GM18526 (cell line): ENCODE measurements around the gene AVEN.

Experiments used
- POLR2A ChIP-seq: IDR thresholded peaks from 3 replicates; pipeline ENCODE4 v1.6.1; 2011; ENCODE audit not compliant: insufficient read length; ENCODE audit errors: extremely low read depth

The AVEN gene

GRCh38 chr15:34047893-34048775 is 9.1 kb upstream of the AVEN start:
- TF ChIP-seq POLR2A = no peak

- no peak for TF ChIP-seq POLR2A
These were observed 7.6 kb upstream of the AVEN start for GRCh38 chr15:34046471-34047145.

GRCh38 chr15:34043813-34044212 is 4.8 kb upstream of the AVEN start:
- TF ChIP-seq POLR2A = no peak

- no peak for TF ChIP-seq POLR2A
These were observed 4.4 kb upstream of the AVEN start for GRCh38 chr15:34043391-34043790.

- no peak for TF ChIP-seq POLR2A
These were observed 748 bp upstream of the AVEN start for GRCh38 chr15:34039790-34040113.

- peak; percentile 82 for TF ChIP-seq POLR2A
These were observed 757 bp downstream of the AVEN start for GRCh38 chr15:34038023-34038870.

GRCh38 chr15:34031987-34032760 is 6.8 kb downstream of the AVEN start:
- no peak for TF ChIP-seq POLR2A

GRCh38 chr15:34027606-34028005 is 11.4 kb downstream of the AVEN start:
- TF ChIP-seq POLR2A = no peak

- TF ChIP-seq POLR2A = no peak
These were observed 13.8 kb downstream of the AVEN start for GRCh38 chr15:34025252-34025651.

- no peak for TF ChIP-seq POLR2A
These were observed 15.1 kb downstream of the AVEN start for GRCh38 chr15:34023907-34024306.

GRCh38 chr15:34019369-34019990 is 19.5 kb downstream of the AVEN start:
- no peak for TF ChIP-seq POLR2A

GRCh38 chr15:34018021-34018645 is 20.9 kb downstream of the AVEN start:
- no peak for TF ChIP-seq POLR2A

- no peak for TF ChIP-seq POLR2A
These were observed 24.4 kb downstream of the AVEN start for GRCh38 chr15:34014556-34014955.

GRCh38 chr15:34013746-34014145 is 25.3 kb downstream of the AVEN start:
- TF ChIP-seq POLR2A = no peak
